ENCODE results near the gene PDAP1. TPM values are rescaled to one million over a fixed set of nuclear protein-coding genes. Genes with fewer than 3 reads are reported as not detected.
"Not testable (repeated sequence)": the region's sequence is repeated elsewhere in the genome, so short reads cannot be mapped to it uniquely, and the experiment has no call there.

PDAP1 gene
- total and polyA plus RNA-seq, 5 donors from 2014 or later = 17.2 to 52.8 (median 20.7) TPM

- Mint-ChIP-seq H3K4me3 (no peak overlapping the region), H3K27ac (peak overlapping the region in 1 of 3 donors; percentile 79), H3K36me3 (peaks cover 40% of the 10 kb centered on the region), H3K9me3 (no peaks in the 10 kb centered on the region), H3K27me3 (no peaks in the 10 kb centered on the region), H3K4me1 (peaks cover 0 to 10% (median 5%) of the 10 kb centered on the region in 4 donors)
- H3K27ac ChIP-seq (ENCODE audit: insufficient read depth, low read length, poor library complexity, severe bottlenecking) = no peak overlapping the region
- DNase-seq = no peak
- no peaks in the 10 kb centered on the region for H3K9me3 ChIP-seq (ENCODE audit: control insufficient read depth in 2 of 2, low read length in 2 of 2)
- H3K4me1 ChIP-seq (ENCODE audit: control insufficient read depth, insufficient read depth, low read length, poor library complexity, severe bottlenecking) = peaks cover 3% of the 10 kb centered on the region
- peaks cover 77% of the 10 kb centered on the region for H3K36me3 ChIP-seq (ENCODE audit: control insufficient read depth, insufficient read depth, low read length)
- no peak for ATAC-seq (ENCODE audit: low read depth in 2 of 2)
- H3K4me3 ChIP-seq (ENCODE audit: low read depth, low read length) = no peak overlapping the region
- no peaks in the 10 kb centered on the region for H3K27me3 ChIP-seq (ENCODE audit: control insufficient read depth, insufficient read depth, low read length)
Measured at GRCh38 chr7:99362801-99363200, 45.6 kb downstream of the PDAP1 start.

- H3K36me3 ChIP-seq (ENCODE audit: control insufficient read depth, insufficient read depth, low read length) = peaks cover 79% of the 10 kb centered on the region
- H3K36me3 Mint-ChIP-seq = peaks cover 31% of the 10 kb centered on the region
- H3K27ac ChIP-seq (ENCODE audit: insufficient read depth, low read length, poor library complexity, severe bottlenecking) = no peak overlapping the region
- ATAC-seq (ENCODE audit: low read depth in 2 of 2) = no peak
- no peak overlapping the region for H3K4me3 Mint-ChIP-seq
- H3K27me3 ChIP-seq (ENCODE audit: control insufficient read depth, insufficient read depth, low read length) = no peaks in the 10 kb centered on the region
- no peaks in the 10 kb centered on the region for H3K9me3 ChIP-seq (ENCODE audit: control insufficient read depth in 2 of 2, low read length in 2 of 2)
- H3K4me1 ChIP-seq (ENCODE audit: control insufficient read depth, insufficient read depth, low read length, poor library complexity, severe bottlenecking) = no peaks in the 10 kb centered on the region
- no peaks in the 10 kb centered on the region for H3K27me3 Mint-ChIP-seq
- H3K9me3 Mint-ChIP-seq = no peaks in the 10 kb centered on the region
- no peak overlapping the region for H3K4me3 ChIP-seq (ENCODE audit: low read depth, low read length)
- peaks cover 0 to under 1% (median 0%) of the 10 kb centered on the region in 4 donors for H3K4me1 Mint-ChIP-seq
- no peak overlapping the region for H3K27ac Mint-ChIP-seq
- no peak for DNase-seq
Measured at GRCh38 chr7:99359465-99360154, 48.8 kb downstream of the PDAP1 start.

GRCh38 chr7:99358521-99358920 is 49.9 kb downstream of the PDAP1 start:
- DNase-seq; H3K4me1 Mint-ChIP-seq; H3K9me3 ChIP-seq (ENCODE audit: control insufficient read depth in 2 of 2, low read length in 2 of 2); H3K4me3 Mint-ChIP-seq; H3K27ac Mint-ChIP-seq; H3K4me1 ChIP-seq (ENCODE audit: control insufficient read depth, insufficient read depth, low read length, poor library complexity, severe bottlenecking); H3K4me3 ChIP-seq (ENCODE audit: low read depth, low read length); H3K27me3 Mint-ChIP-seq; H3K27ac ChIP-seq (ENCODE audit: insufficient read depth, low read length, poor library complexity, severe bottlenecking); H3K27me3 ChIP-seq (ENCODE audit: control insufficient read depth, insufficient read depth, low read length); H3K9me3 Mint-ChIP-seq; ATAC-seq (ENCODE audit: low read depth in 2 of 2): not testable (repeated sequence)
- peaks cover 81% of the 10 kb centered on the region for H3K36me3 ChIP-seq (ENCODE audit: control insufficient read depth, insufficient read depth, low read length)
- H3K36me3 Mint-ChIP-seq = peaks cover 26% of the 10 kb centered on the region

GRCh38 chr7:99357701-99358490 is 50.5 kb downstream of the PDAP1 start:
- Histone ChIP-seq H3K36me3 (ENCODE audit: control insufficient read depth, insufficient read depth, low read length) (peaks cover 77% of the 10 kb centered on the region), H3K4me1 (ENCODE audit: control insufficient read depth, insufficient read depth, low read length, poor library complexity, severe bottlenecking) (no peaks in the 10 kb centered on the region), H3K27me3 (ENCODE audit: control insufficient read depth, insufficient read depth, low read length) (no peaks in the 10 kb centered on the region), H3K27ac (ENCODE audit: insufficient read depth, low read length, poor library complexity, severe bottlenecking) (no peak overlapping the region), H3K9me3 (ENCODE audit: control insufficient read depth in 2 of 2, low read length in 2 of 2) (no peaks in the 10 kb centered on the region), H3K4me3 (ENCODE audit: low read depth, low read length) (no peak overlapping the region)
- Mint-ChIP-seq H3K4me1 (no peaks in the 10 kb centered on the region), H3K9me3 (no peaks in the 10 kb centered on the region), H3K27me3 (no peaks in the 10 kb centered on the region), H3K4me3 (peak overlapping the region in 1 of 4 donors; percentile 51), H3K27ac (peak overlapping the region; percentile 34 to 89 (median 64)), H3K36me3 (peaks cover 26% of the 10 kb centered on the region)
- DNase-seq (no peak), ATAC-seq (ENCODE audit: low read depth in 2 of 2) (no peak)

GRCh38 chr7:99355098-99355497 is 53.3 kb downstream of the PDAP1 start:
- Mint-ChIP-seq H3K27ac (no peak overlapping the region), H3K36me3 (peaks cover 31% of the 10 kb centered on the region), H3K4me3 (no peak overlapping the region), H3K27me3 (no peaks in the 10 kb centered on the region), H3K4me1 (peaks cover 0 to 3% (median 0%) of the 10 kb centered on the region in 4 donors), H3K9me3 (no peaks in the 10 kb centered on the region)
- H3K4me3 ChIP-seq (ENCODE audit: low read depth, low read length) = no peak overlapping the region
- DNase-seq (no peak), ATAC-seq (ENCODE audit: low read depth in 2 of 2) (no peak)
- no peaks in the 10 kb centered on the region for H3K4me1 ChIP-seq (ENCODE audit: control insufficient read depth, insufficient read depth, low read length, poor library complexity, severe bottlenecking)
- no peaks in the 10 kb centered on the region for H3K27me3 ChIP-seq (ENCODE audit: control insufficient read depth, insufficient read depth, low read length)
- H3K27ac ChIP-seq (ENCODE audit: insufficient read depth, low read length, poor library complexity, severe bottlenecking) = no peak overlapping the region
- H3K36me3 ChIP-seq (ENCODE audit: control insufficient read depth, insufficient read depth, low read length) = peaks cover 76% of the 10 kb centered on the region
- H3K9me3 ChIP-seq (ENCODE audit: control insufficient read depth in 2 of 2, low read length in 2 of 2) = no peaks in the 10 kb centered on the region

- Histone ChIP-seq H3K4me1 (ENCODE audit: control insufficient read depth, insufficient read depth, low read length, poor library complexity, severe bottlenecking) (no peaks in the 10 kb centered on the region), H3K36me3 (ENCODE audit: control insufficient read depth, insufficient read depth, low read length) (peaks cover 75% of the 10 kb centered on the region), H3K4me3 (ENCODE audit: low read depth, low read length) (no peak overlapping the region), H3K9me3 (ENCODE audit: control insufficient read depth in 2 of 2, low read length in 2 of 2) (no peaks in the 10 kb centered on the region), H3K27me3 (ENCODE audit: control insufficient read depth, insufficient read depth, low read length) (no peaks in the 10 kb centered on the region), H3K27ac (ENCODE audit: insufficient read depth, low read length, poor library complexity, severe bottlenecking) (no peak overlapping the region)
- ATAC-seq (ENCODE audit: low read depth in 2 of 2) (no peak), DNase-seq (no peak)
- no peak overlapping the region for H3K27ac Mint-ChIP-seq
- H3K4me3 Mint-ChIP-seq = no peak overlapping the region
- no peaks in the 10 kb centered on the region for H3K9me3 Mint-ChIP-seq
- H3K27me3 Mint-ChIP-seq = no peaks in the 10 kb centered on the region
- H3K4me1 Mint-ChIP-seq = peaks cover 0 to 5% (median 1%) of the 10 kb centered on the region in 4 donors
- peaks cover 23% of the 10 kb centered on the region for H3K36me3 Mint-ChIP-seq
Measured at GRCh38 chr7:99352247-99352646, 56.1 kb downstream of the PDAP1 start.

- H3K36me3 ChIP-seq (ENCODE audit: control insufficient read depth, insufficient read depth, low read length) = peaks cover 78% of the 10 kb centered on the region
Measured at GRCh38 chr7:99350641-99351040, 57.8 kb downstream of the PDAP1 start.

More at GRCh38 chr7:99350641-99351040, 57.8 kb downstream of the PDAP1 start:
- H3K9me3 ChIP-seq (ENCODE audit: control insufficient read depth in 2 of 2, low read length in 2 of 2); H3K4me1 ChIP-seq (ENCODE audit: control insufficient read depth, insufficient read depth, low read length, poor library complexity, severe bottlenecking); H3K27me3 Mint-ChIP-seq; DNase-seq; H3K27ac ChIP-seq (ENCODE audit: insufficient read depth, low read length, poor library complexity, severe bottlenecking); H3K4me1 Mint-ChIP-seq; H3K27me3 ChIP-seq (ENCODE audit: control insufficient read depth, insufficient read depth, low read length); H3K4me3 Mint-ChIP-seq; H3K4me3 ChIP-seq (ENCODE audit: low read depth, low read length); ATAC-seq (ENCODE audit: low read depth in 2 of 2); H3K9me3 Mint-ChIP-seq: not testable (repeated sequence)
- Mint-ChIP-seq H3K27ac (peak overlapping the region in 1 of 3 donors; percentile 82), H3K36me3 (peaks cover 20% of the 10 kb centered on the region)
